ENCODE results near the gene SLC31A1. TPM values are rescaled to one million over a fixed set of nuclear protein-coding genes. Genes with fewer than 3 reads are reported as not detected.
"Not testable (repeated sequence)": the region's sequence is repeated elsewhere in the genome, so short reads cannot be mapped to it uniquely, and the experiment has no call there.

SLC31A1 gene
- total RNA-seq, 1 donor: 45.2 TPM

DNA sequence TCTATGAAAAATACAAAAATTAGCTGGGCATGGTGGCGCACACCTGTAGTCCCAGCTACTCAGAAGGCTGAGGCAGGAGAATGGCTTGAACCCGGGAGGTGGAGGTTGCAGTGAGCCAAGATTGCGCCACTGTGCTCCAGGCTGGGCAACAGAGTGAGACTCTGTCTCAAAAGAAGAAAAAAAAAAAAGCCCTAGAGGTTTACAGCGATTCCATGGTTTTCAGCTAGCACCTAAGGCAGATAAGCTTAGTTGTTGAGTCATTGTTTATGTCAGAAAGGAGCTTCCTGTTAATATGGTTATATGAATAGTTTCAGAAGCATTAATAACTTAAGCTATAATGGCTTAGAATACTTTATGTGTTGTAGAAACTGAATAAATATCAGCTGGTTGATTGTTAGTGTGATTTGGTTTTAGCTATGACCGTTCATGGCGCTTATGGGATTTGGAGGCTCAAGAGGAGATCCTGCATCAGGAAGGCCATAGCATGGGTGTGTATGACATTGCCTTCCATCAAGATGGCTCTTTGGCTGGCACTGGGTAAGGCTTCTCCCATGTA is 68.8 kb downstream of the SLC31A1 start:
- H3K4me1 ChIP-seq (ENCODE audit: insufficient read depth, low read length): no peaks in the 10 kb centered on the region
- no peak for DNase-seq (ENCODE audit: insufficient read length, low spot score, missing footprints)
- H2AFZ ChIP-seq (ENCODE audit: low read length): no peak overlapping the region
- no peaks in the 10 kb centered on the region for H4K20me1 ChIP-seq (ENCODE audit: insufficient read depth, low read length)
- TF ChIP-seq, protein P1, sequence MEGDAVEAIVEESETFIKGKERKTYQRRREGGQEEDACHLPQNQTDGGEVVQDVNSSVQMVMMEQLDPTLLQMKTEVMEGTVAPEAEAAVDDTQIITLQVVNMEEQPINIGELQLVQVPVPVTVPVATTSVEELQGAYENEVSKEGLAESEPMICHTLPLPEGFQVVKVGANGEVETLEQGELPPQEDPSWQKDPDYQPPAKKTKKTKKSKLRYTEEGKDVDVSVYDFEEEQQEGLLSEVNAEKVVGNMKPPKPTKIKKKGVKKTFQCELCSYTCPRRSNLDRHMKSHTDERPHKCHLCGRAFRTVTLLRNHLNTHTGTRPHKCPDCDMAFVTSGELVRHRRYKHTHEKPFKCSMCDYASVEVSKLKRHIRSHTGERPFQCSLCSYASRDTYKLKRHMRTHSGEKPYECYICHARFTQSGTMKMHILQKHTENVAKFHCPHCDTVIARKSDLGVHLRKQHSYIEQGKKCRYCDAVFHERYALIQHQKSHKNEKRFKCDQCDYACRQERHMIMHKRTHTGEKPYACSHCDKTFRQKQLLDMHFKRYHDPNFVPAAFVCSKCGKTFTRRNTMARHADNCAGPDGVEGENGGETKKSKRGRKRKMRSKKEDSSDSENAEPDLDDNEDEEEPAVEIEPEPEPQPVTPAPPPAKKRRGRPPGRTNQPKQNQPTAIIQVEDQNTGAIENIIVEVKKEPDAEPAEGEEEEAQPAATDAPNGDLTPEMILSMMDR (IDR thresholded peaks at IDR 0.05; ENCODE audit: extremely low read depth, low read depth, low read length): no peak
- H3K79me2 ChIP-seq (ENCODE audit: insufficient read depth, low read length): no peaks in the 10 kb centered on the region
- peaks cover 72% of the 10 kb centered on the region for H3K36me3 ChIP-seq (ENCODE audit: insufficient read depth, low read length)
- H3K4me3 ChIP-seq (ENCODE audit: insufficient read depth, low read length): no peak overlapping the region
- H3K9me3 ChIP-seq (ENCODE audit: low read depth, low read length): no peaks in the 10 kb centered on the region
- no peaks in the 10 kb centered on the region for H3K27me3 ChIP-seq (ENCODE audit: insufficient read depth, low read length)
- H3K4me2 ChIP-seq (ENCODE audit: insufficient read depth, low read length): no peak overlapping the region
- H3K27ac ChIP-seq (ENCODE audit: low read depth, low read length): no peak overlapping the region

DNA sequence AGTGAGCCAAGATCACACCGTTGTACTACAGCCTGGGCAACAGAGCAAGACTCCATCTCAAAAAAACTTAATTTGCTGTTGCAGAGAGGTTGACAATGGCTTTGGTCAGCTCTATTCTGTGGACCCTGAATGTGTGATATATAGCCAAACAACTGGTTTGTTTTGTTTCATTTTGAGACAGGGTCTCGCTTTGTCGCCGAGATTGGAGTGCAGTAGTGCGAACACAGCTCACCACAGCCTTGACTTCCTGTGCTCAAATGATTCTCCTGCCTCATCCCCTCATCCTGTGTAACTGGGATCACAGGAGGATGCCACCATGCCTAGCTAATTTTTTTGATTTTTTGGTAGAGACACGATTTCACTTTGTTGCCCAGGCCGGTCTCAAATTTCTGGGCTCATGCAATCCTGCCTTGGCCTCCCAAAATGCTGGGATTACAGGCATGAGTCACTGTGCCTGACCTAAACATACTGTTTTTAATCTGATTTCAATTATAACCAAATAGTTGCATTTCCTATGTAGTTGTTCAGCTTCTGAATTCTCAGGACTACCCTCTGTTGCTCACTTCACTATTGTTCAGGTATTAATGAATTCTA is 72.0 kb downstream of the SLC31A1 start:
- TF ChIP-seq, protein P1 (IDR thresholded peaks at IDR 0.05; ENCODE audit: extremely low read depth, low read depth, low read length): no peak
- no peaks in the 10 kb centered on the region for H3K79me2 ChIP-seq (ENCODE audit: insufficient read depth, low read length)
- no peaks in the 10 kb centered on the region for H3K9me3 ChIP-seq (ENCODE audit: low read depth, low read length)
- peaks cover 45% of the 10 kb centered on the region for H3K36me3 ChIP-seq (ENCODE audit: insufficient read depth, low read length)
- no peak overlapping the region for H3K4me2 ChIP-seq (ENCODE audit: insufficient read depth, low read length)
- DNase-seq (ENCODE audit: insufficient read length, low spot score, missing footprints): no peak
- H3K4me3 ChIP-seq (ENCODE audit: insufficient read depth, low read length): no peak overlapping the region
- H3K27me3 ChIP-seq (ENCODE audit: insufficient read depth, low read length): no peaks in the 10 kb centered on the region
- no peaks in the 10 kb centered on the region for H4K20me1 ChIP-seq (ENCODE audit: insufficient read depth, low read length)
- no peak overlapping the region for H2AFZ ChIP-seq (ENCODE audit: low read length)
- no peak overlapping the region for H3K27ac ChIP-seq (ENCODE audit: low read depth, low read length)
- H3K4me1 ChIP-seq (ENCODE audit: insufficient read depth, low read length): no peaks in the 10 kb centered on the region

- H3K4me1 ChIP-seq (ENCODE audit: insufficient read depth, low read length); H3K27ac ChIP-seq (ENCODE audit: low read depth, low read length); H3K9me3 ChIP-seq (ENCODE audit: low read depth, low read length); H2AFZ ChIP-seq (ENCODE audit: low read length); H3K4me2 ChIP-seq (ENCODE audit: insufficient read depth, low read length); H3K4me3 ChIP-seq (ENCODE audit: insufficient read depth, low read length); H4K20me1 ChIP-seq (ENCODE audit: insufficient read depth, low read length); DNase-seq (ENCODE audit: insufficient read length, low spot score, missing footprints); H3K79me2 ChIP-seq (ENCODE audit: insufficient read depth, low read length): not testable (repeated sequence)
- peaks cover 10% of the 10 kb centered on the region for H3K27me3 ChIP-seq (ENCODE audit: insufficient read depth, low read length)
- H3K36me3 ChIP-seq (ENCODE audit: insufficient read depth, low read length): peaks cover 21% of the 10 kb centered on the region
Observed at GRCh38 chr9:113296247-113296646, 74.9 kb downstream of the SLC31A1 start.

DNA sequence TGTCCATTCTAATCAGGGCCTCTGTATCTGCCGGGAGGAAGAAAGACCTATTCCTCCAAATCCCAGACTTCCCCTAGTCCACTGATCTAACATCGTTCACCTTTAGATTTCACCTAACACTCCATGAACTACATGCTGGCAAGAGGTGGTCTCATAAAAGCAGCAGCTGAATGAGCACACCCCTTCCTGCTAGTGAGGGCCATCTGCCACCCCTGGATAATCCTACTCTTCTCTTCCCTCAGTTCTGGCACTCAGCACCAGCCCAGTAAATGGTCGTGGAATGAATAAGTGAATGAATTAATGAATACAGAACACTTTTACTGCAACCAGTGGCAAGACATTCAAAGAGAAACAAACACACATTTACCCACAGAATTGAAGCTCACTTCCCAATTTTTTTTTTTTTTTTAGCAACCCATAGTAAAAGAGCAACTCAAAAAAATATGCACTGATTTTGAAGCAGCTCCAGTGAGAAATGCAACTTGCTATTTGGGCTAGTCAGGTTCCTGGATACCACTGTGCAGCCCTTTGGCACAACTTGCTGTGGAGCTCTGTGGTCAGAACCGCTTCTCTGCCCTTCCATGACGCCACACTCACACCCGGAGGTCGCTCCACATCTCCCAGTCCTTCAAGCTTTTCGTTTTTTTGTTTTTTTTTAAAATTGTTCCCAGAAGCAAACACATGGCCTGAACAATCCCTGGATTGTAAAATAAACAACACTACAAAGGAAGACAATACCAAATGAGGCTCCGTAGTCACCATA is 75.6 kb downstream of the SLC31A1 start:
- H3K4me3 ChIP-seq (ENCODE audit: insufficient read depth, low read length): no peak overlapping the region
- H3K4me2 ChIP-seq (ENCODE audit: insufficient read depth, low read length): peak overlapping the region; percentile 39
- H3K9me3 ChIP-seq (ENCODE audit: low read depth, low read length): no peaks in the 10 kb centered on the region
- H3K36me3 ChIP-seq (ENCODE audit: insufficient read depth, low read length): peaks cover 13% of the 10 kb centered on the region
- no peaks in the 10 kb centered on the region for H3K4me1 ChIP-seq (ENCODE audit: insufficient read depth, low read length)
- TF ChIP-seq, protein P1 (IDR thresholded peaks at IDR 0.05; ENCODE audit: extremely low read depth, low read depth, low read length): no peak
- peak; percentile 77 for DNase-seq (ENCODE audit: insufficient read length, low spot score, missing footprints)
- H3K27me3 ChIP-seq (ENCODE audit: insufficient read depth, low read length): peaks cover 18% of the 10 kb centered on the region
- no peaks in the 10 kb centered on the region for H3K79me2 ChIP-seq (ENCODE audit: insufficient read depth, low read length)
- no peak overlapping the region for H3K27ac ChIP-seq (ENCODE audit: low read depth, low read length)
- peak overlapping the region; percentile 34 for H2AFZ ChIP-seq (ENCODE audit: low read length)
- H4K20me1 ChIP-seq (ENCODE audit: insufficient read depth, low read length): no peaks in the 10 kb centered on the region

All from osteoblast (primary cell).